HG03045 (cell line): Measurements from ENCODE around the gene SUGP1.
"Not testable (repeated sequence)": the region's sequence is repeated elsewhere in the genome, so short reads cannot be mapped to it uniquely, and the experiment has no call there.

Source experiments
- ATAC-seq: cut with Tn5 transposase; IDR thresholded peaks from one replicate; pipeline ENCODE4 v1.9.1; 2021; ENCODE audit warnings: mild to moderate bottlenecking, moderate library complexity; ENCODE audit not compliant: unreplicated experiment

Gene SUGP1

DNA sequence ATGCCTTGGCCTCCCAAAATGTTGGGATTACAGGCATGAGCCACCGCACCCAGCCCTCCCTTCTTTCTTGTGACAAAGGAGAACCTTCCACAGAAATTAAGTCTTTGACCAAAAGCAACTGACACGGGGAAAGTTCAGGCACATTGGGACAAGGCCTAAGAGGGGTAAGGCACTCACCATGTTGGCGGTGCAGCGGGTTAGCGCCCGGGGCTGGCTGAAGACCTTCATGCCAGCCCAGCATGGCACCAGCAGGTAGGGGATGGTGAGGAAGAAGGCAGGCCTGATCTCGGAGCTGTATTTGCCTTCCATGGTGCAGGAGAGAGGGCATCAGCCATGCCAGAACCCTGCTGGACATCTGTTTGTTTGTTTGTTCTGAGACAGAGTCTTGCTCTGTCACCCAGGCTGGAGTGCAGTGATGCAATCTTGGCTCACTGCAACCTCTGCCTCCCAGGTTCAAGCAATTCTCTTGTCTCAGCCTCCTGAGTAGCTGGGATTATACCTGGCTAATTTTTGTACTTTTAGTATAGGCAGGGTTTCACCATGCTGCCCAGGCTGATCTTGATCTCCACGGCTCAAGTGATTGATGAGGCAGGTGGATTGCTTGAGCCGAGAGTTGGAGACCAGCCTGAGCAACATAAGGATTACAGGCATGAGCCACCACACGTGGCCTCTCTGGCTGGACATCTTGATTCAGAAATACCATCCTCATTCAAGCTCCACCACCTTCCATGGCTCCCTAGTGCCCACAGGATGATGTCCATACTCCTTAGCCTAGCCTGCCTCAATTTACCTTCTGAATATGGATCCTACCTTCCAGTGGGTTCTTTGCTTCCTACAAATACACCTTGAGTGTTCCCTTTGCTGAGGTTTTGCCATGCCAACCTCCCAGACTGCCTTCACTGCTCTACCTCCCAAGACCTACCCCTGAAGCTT, 51.6 kb downstream of the SUGP1 start:
- ATAC-seq, result no peak

DNA sequence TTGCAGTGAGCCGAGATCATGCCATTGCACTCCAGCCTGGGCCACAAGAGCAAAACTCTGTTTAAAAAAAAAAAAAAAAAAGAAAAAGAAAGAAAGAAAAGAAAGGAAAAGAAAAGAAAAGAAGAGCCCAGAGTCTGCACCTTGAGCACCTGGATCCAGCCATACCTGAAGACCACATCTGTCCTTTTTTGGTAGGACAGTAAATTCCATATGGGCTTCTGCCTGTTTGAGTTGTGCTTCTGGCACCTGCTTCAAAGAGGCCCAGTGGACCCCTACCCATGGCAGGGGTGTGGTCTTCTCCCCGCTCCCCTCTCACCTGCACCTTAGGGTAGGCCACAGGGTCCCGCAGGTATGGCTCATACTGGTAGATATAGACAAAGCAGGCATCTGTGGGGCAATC, 53.0 kb downstream of the SUGP1 start:
- no peak for ATAC-seq

DNA sequence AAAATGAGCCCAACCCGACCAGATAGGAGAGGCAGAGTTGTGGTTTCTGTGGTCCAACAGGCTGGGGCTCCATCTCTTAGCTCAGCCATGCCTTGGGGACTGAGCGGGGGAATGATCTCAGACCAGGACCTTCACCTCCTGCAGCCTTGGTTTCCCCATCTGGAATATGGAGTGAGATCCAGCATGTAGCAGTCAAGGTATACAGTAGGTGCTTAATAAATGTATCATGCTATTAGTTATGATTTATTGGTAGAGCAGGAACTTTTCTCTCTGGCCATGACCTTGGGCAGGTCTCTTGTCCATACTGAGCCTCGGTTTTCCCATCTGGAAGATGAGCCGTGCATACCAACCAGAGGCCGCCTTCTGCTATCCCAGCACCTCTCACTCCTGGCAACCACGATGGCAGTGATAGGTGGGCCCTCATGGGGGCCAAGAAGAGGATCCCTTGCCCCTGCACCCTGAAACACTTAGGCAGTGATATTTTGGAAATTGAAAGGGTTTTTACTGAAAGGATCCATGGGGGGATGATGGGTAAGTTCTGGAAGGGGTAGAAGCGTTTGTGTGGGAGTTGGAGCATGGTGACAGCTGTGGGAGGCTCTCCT, 56.3 kb downstream of the SUGP1 start:
- ATAC-seq, result no peak

DNA sequence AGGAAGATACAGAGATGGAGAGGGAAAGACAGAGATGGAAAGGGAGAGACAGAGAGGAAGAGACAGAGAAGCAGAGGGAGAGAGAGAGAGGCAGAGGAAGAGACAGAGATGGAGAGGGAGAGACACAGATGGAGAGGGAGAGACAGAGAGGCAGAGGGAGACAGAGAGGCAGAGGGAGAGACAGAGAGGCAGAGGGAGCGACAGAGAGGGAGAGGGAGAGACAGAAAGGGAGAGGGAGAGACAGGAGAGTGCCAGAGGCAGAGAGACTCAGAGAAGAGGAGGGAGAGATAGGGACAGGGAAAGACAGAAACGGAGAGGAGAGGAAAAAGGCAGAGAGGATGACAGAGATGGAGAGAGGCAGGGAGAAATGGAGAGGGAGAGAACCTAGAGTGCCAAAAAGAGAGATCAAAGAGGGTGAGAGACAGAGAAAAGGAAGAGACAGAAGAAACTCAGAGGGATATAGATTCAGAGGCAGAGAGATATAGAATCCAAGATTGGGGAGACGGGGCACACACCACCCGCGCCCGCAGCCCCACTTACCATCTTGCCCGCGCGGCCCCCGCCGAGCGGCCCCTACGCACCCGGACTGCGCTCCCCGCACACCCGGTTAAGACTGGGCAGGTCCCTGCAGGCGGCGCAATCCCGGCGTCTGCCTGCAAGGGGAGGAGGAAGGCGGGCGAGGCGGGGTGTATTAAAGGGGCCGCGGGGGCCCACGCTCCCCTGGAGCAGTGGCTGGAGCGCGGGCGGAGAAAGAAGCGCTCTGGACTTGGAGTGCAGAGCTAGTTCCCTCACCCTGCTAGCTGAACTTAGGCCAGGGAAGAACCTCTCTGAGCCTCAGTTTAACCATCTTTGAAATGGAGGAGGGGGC, 57.9 kb downstream of the SUGP1 start:
- ATAC-seq, result no peak

DNA sequence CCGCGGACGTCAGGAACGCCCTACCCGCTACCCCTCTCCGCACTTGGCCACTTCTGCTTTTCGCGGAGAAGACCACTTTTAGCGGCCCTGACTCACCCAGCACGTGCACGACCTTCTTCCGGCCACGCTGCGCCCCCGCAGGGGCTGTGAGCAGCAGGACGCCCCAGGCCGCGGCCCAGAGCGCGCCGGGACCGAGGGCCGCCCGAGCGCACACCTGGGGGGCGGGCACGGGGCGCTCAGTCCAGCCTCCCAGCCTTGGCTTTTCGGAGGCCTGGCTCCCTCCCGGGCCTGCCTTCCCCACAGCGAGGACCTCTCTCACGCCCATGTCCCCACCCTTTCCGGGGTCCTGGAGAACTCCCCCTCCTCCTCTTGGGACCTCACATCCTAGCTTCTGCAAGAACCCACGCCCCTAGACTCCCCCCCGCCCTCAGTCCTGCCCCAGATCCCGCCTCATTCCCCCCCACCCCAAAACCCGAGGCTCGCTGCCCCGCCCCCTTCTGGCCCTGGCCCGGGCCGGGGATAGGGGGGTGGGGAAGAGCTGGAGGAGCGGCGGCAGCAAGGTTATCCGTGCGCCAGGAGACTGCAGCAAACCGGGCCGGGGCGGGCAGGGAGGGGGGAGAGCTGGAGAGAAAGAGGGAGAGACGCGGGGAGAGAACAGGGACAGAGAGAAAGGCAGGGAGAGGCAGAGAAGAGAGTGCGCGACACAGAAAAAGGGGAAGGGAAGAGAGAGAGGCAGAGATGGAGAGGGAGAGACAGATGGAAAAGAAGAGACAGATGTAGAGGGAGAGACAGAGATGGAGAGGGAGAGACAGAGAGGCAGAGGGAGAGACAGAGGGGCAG, 58.7 kb downstream of the SUGP1 start:
- ATAC-seq, result no peak

DNA sequence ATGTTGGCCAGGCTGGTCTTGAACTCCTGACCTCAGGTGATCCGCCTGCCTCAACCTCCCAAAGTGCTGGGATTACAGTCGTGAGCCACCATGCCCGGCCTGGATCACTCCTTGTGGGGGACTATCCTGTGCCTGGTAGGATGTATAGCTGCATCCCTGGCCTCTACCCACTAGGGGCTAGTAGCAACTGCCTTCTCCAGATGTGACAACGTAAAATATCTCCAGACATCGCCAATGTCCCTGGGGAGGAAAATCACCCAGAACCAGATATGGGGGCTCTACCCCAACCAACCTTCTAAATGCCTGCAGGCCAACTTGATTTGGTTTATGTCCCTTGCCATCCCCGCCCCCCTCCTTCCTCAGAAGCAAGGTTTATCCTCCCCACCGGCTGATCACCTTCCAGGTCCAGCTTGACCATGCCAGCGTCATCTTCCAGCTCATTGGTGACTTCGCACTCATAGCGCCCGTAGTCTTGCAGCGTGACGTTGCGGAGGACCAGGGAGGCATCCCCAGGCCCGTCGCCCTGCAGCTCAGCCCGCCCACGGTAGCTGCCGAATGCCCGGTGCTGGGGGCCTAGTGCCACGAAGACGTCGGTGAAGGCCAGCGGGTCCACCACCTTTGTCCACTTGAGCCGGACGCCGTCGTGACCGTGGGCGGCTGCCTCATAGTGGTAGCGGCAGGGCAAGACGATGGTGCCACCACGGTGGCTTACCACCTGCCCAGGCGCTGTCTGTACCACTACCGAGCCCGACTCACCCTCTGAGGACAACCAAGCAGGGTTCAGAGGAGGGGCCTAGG, 59.7 kb downstream of the SUGP1 start:
- no peak for ATAC-seq

DNA sequence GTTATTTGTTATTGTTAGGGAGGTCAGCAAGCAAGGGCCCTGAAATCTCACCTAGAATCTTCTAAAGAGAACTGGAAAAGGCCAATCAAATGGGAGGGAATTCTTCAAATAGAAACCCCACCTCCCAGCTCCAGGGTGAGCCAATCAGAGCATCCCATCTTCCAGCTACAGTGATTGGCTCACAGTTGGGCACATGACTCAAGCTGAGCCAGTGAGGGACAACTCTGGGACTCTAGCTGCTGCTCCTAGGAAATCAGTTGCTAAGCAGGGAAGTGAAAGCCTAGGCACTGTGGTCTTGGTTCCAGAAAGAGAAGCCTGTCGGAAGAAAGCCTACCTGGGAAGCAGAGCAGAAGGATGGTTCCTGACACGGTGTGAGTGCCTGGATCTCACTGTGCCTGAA, 60.6 kb downstream of the SUGP1 start:
- no peak for ATAC-seq

DNA sequence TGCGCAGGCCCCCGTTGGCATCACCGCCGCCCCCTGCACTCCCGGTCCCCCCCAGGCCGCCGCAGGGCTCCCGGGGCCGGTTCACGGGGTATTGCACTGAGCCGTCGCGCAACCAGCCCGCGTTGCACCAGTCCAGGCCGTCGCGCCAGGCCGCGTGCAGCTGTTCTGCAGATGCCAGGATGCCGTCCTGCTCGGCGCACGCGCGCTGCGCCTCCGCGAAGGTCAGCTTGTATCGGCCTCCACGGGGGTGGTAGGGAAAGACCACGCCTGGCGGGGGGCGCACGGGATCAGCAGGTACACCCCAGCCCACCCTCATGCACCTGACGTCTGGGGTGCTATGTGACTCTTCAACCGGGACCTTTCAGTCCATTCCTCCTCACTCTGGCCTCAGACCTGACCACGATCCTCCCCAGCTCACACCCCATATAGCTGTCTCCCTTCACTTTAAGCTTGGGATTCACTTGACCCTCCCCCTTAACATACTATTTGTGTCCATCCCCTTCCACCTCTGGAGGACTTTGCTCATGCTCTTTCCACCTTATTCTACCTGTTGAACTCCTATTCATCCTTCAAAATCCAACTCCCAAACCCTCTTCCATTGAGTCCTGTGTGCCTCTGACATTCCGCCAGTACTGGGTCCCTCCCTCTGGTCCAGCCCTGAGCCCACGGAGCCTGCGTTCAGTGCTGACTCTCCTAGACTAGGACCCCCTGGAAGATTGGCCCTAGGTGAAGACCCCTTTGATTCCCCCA, 61.5 kb downstream of the SUGP1 start:
- ATAC-seq, result no peak

DNA sequence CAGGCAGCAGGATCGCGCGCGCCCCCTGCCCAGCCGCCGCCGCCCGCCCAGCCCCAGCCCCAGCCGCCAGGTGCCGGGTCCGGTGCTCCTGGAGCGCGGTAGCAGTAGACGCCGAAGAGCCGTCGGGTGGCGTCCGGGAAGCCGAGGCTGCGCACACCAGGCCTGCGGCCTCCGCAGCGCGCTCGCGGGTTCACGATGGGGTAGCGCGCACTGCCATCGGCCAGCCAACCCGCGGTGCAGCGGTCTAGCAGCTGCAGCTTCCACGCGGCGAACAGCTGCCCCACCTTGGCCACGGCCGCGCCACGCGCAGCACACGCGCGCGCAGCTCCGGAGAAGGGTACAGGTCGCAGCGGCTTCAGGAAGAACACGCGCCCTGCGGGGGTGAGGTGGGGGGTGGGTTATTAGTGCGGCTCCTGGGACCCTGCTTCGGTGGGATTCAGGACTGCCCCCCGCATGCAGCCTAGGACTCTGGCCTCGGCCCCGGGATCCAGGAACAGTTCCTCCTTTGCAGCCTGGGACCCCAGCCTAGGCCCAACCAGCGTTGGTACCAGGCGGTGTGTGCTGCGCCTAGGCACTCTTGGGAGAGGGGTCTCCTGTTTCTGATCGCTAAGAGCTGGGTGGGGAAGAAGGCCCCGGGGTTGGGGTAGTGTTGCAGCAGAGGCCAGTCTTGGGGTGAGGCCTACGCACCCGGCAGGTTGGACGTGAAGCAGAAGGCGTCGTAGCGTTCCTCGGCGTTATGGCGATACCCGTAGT, 62.3 kb downstream of the SUGP1 start:
- ATAC-seq, result no peak

DNA sequence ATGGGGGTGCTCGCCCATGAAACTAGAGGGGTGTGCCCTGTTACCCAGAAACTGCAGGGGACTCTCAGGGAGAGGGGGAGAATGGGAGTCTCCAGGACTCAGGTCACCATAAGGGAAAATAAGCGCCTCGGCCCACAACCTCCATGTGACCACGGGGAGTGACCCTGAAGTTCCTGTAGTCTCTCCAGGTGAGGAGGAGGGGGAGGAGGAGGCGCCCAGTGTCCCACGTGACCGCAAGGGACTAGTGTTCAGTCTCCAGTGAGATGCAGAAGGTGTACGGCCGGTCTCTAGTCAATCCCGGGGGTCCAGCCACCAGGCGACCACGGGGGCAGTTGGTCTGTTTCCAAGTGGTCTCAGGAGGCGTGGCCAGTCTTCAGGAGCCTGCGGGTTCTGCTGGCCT, 63.2 kb downstream of the SUGP1 start:
- ATAC-seq, result no peak

DNA sequence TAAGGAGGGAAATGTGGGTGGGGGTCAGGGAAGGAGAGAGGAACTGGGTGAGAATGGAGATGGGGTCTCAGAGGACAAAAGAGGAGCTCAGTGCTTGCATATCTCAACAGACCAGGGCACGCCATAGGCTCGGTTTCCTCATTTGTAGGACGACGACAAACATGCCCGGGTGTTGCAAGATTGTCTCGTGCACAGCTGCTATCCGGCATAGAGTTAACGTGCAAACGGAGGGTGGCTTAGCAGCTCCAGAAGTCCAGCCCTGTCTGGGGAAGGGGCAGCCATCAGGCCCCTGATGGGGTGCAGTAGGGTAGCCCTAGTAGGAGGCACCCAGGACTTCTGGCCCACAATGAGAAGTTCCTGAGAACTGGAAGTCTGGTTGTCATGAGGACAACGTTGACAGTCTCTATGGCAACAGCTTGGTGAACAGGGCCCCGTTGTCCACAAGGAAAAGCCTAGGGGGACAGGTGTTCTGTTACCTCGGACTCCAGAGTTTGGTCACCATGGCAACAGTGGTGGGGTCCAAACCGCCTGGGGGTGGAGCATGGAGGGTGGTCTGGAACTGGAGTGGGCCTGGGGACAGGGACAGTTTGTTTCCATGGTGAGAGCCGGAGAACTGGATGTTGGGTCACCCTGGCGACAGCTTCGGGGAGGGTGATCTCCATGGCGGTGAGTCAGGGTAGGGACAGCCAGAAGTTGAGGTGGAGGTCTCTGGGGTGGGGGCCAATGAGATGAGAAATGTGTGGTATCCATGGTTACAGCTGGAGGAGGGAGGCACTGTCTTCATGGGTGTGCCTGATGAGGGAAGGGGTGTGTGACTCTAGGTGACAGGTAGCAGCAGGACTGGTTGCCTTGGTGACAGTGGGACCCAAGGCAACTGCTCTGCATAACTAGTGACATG, 64.0 kb downstream of the SUGP1 start:
- ATAC-seq, result no peak

DNA sequence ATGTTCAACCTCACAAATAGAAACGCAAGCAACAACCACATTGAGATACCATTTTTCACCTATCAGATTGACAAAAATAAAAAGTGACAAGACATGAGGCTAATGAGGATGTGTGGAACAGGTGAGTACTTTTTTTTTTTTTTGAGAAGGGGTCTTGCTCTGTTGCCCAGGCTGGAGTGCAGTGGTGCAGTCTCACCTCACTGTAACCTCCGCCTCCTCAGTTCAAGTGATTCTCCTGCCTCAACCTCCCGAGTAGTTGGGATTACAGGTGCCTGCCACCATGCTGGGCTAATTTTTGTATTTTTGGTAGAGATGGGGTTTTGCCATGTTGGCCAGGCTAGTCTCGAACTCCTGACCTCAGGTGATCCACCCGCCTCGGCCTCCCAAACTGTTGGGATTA, 66.9 kb downstream of the SUGP1 start:
- not testable (repeated sequence) for ATAC-seq

DNA sequence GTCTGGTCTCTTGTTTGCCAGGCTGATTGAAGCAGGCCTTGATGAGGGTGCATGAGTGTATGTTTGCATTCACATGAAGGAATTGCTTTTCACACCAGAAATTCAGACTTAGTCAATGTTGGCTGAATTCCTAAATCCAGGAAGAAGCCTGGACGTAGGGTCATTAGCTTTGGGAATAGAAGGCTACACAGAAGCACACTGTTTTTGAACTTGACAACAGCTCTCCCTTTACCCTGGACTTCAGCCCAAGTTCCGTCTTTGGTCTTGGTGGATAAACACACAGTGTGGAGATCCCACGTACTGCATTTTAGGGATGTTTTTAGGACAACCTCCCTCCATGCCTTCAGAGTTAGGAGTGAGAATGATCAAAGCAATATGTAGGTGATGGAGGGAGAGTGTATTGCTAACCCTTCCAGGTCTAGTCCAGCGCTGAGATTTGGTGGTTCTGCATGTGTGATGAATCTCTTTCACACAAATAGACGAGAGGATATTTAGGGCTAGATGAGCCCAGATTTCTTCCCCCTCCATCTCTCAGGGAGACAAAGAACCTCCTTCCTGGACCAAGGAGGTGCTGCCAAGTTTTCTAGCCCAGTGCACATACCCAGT, 70.0 kb downstream of the SUGP1 start:
- ATAC-seq, result no peak

DNA sequence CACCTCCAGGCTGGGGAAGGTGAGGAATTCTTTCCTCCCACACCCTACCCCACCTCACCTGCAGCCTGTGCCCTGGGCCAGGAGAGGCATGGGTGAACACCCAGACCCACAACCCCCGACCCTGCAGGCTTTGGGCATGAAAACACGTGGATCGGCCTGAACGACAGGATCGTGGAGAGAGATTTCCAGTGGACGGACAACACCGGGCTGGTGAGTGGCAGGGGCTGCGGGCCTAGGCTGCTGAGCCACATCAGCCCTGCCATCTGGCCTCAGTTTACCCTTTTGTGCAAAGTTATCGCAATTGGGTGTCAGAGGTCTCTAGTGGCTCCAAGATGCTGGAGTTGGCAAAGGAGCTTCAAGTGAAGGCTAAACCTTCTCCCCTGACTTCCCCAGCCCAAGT, 79.8 kb downstream of the SUGP1 start:
- no peak for ATAC-seq

DNA sequence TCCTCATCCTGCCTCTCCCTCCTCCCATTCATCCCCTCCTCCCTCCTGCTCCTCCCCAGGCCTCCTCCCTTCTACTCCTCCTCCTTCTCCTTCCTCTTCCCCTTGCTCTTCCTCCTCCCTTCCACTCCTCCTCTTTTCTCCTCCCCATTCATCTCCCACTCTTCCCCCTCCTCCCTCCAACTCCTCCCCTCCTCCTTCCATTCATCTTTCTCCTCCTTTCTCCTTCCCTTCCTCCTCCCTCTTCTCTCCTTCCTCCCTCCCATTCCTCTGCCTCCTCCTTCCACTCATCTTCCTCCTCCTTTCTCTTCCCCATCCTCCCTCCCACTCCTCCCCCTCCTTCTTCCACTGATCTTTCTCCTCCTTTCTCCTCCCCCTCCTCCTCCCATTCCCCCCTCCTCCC, 80.6 kb downstream of the SUGP1 start:
- no peak for ATAC-seq

DNA sequence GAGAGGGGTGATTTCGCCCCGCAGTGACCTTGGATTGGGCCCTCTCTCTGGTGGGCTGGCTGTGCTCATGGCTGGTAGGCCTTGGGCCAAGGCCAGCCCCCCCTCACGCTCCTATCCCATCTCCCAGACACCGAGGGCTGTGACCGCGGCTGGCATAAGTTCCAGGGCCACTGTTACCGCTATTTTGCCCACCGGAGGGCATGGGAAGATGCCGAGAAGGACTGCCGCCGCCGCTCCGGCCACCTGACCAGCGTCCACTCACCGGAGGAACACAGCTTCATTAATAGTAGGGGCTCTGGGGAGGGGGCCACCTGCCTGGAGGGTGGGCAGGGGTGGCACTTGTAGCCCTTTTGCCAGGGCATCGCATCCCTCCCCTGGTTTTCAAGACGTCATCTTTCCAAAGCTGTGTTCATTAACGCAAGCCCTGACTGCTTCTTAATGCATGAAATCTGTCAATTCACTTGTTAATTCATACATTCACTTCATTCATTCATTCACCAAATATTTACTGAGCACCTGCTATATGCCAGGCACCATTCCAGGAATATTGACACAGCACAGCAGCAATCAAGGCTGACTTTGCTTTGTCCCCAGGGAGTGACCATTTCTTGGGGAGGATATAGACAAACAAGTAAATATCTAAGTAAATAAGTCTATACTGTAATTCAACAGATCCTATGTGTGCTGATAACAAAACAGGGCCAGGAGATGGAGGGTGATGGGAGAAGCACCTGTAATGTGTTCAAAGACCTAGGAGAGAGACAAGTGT, 82.0 kb downstream of the SUGP1 start:
- ATAC-seq, result no peak
